Tongue (tissue), 2 donors: ENCODE measurements around the gene HMGN3. TPM values are rescaled to one million over a fixed set of nuclear protein-coding genes. Genes with fewer than 3 reads are reported as not detected.

Experiments
- DNase-seq: peaks from one replicate; pipeline ENCODE4 v3.0.0-alpha.2; 2015
- total RNA-seq: library from RNA; depleted of rRNA; stranded (reverse); fragments of >200 nt; gene quantifications from one replicate; pipeline ENCODE4 v1.2.3, GENCODE V29; 2014

Gene HMGN3
- total RNA-seq, 1 donor from 2014 or later: 89.5 TPM

- DNase-seq: no peak
Observed at GRCh38 chr6:79232696-79233462, 1.6 kb downstream of the HMGN3 start.

GRCh38 chr6:79231666-79232065 is 2.8 kb downstream of the HMGN3 start:
- no peak for DNase-seq

GRCh38 chr6:79231101-79231500 is 3.4 kb downstream of the HMGN3 start:
- DNase-seq: no peak

GRCh38 chr6:79230149-79230548 is 4.3 kb downstream of the HMGN3 start:
- no peak for DNase-seq

GRCh38 chr6:79227445-79227844 is 7.0 kb downstream of the HMGN3 start:
- no peak for DNase-seq

- DNase-seq: no peak
Observed at GRCh38 chr6:79226660-79227059, 7.8 kb downstream of the HMGN3 start.

- DNase-seq: no peak
Observed at GRCh38 chr6:79225717-79226599, 8.5 kb downstream of the HMGN3 start.

- no peak for DNase-seq
Observed at GRCh38 chr6:79223611-79224404, 10.7 kb downstream of the HMGN3 start.

- DNase-seq: no peak
Observed at GRCh38 chr6:79215213-79215824, 19.2 kb downstream of the HMGN3 start.

- no peak for DNase-seq
Observed at GRCh38 chr6:79212859-79213258, 21.6 kb downstream of the HMGN3 start.

GRCh38 chr6:79208816-79209215 is 25.7 kb downstream of the HMGN3 start:
- no peak for DNase-seq

GRCh38 chr6:79203753-79204253 is 30.7 kb downstream of the HMGN3 start:
- DNase-seq: no peak

- no peak for DNase-seq
Observed at GRCh38 chr6:79202556-79202955, 31.9 kb downstream of the HMGN3 start.

GRCh38 chr6:79201983-79202382 is 32.5 kb downstream of the HMGN3 start:
- no peak for DNase-seq

GRCh38 chr6:79201143-79201542 is 33.3 kb downstream of the HMGN3 start:
- no peak for DNase-seq

- DNase-seq: no peak
Observed at GRCh38 chr6:79196912-79197311, 37.6 kb downstream of the HMGN3 start.

- DNase-seq: peak; percentile 16
Observed at GRCh38 chr6:79193971-79194370, 40.5 kb downstream of the HMGN3 start.

GRCh38 chr6:79189760-79190350 is 44.6 kb downstream of the HMGN3 start:
- no peak for DNase-seq

GRCh38 chr6:79188885-79189480 is 45.5 kb downstream of the HMGN3 start:
- DNase-seq: peak; percentile 67

- no peak for DNase-seq
Observed at GRCh38 chr6:79188107-79188506, 46.4 kb downstream of the HMGN3 start.

GRCh38 chr6:79186564-79186963 is 47.9 kb downstream of the HMGN3 start:
- DNase-seq: no peak
